Measurements from ENCODE around the gene JMJD8.

GRCh38 chr16:644556-644955, 39.6 kb downstream of the JMJD8 start:
- TF ChIP-seq ZSCAN4 (tag by site-specific recombination; IDR thresholded peaks at IDR 0.05) (no peak), ZBTB6 (tag by site-specific recombination; IDR thresholded peaks at IDR 0.05) (no peak), CTCF (tag by site-specific recombination; IDR thresholded peaks at IDR 0.05) (no peak), GFI1B (tag by site-specific recombination; IDR thresholded peaks at IDR 0.05) (no peak), ZBTB26 (tag by site-specific recombination; optimal IDR thresholded peaks at IDR 0.05) (no peak)

All from HEK293 (cell line).